GM21717 (cell line): Measurements from ENCODE around the gene LIPM.
A peak's percentile ranks its signal among the peaks of the same experiment; 100 is the strongest.
"Not testable (repeated sequence)": the region's sequence is repeated elsewhere in the genome, so short reads cannot be mapped to it uniquely, and the experiment has no call there.

Source experiments
- ATAC-seq: cut with Tn5 transposase; IDR thresholded peaks from one replicate; pipeline ENCODE4 v1.9.1; 2021; ENCODE audit warnings: mild to moderate bottlenecking, moderate library complexity; ENCODE audit not compliant: unreplicated experiment

LIPM gene

DNA sequence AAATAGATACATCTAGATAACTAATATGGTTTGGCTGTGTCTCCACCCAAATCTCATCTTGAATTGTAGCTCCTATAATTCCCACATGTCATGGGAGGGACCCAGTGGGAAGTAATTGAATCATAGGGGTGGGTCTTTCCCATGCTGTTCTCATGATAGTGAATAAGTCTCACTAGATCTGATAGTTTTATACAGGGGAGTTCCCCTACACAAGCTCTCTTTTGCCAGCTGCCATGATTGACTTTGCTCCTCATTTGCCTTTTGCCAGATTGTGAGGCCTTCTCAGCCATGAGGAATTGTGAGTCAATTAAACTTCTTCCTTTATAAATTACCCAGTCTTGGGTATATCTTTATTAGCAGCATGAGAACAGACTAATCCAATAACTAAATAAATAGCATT, 35.1 kb downstream of the LIPM start:
- ATAC-seq: not testable (repeated sequence)

DNA sequence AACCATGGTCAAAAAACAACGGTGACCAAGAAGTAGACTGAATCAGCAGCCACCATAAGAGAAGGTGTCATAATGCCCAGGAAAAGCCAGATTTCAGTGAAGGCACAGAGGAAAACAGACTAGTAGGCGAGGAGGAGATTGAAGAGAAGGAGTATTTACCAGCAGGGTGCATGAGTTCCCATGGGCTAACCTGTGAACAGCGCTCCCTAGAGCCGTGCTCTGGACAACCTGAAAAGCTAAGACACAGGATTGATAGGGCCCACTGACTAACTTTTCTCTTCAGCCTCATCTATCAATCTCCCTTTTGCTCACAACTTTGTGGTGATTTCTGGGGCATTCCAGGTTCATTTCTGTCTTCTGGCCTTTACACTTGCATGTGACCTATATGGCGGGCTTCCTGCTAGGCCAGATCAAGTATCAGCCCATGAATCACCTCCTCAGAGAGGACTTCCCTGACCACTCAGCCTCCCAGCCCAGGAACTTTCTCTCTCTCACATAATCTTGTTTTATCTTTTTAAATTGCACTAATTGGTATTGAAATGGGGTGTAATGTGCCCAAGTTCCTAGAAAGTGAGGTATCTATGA, 36.3 kb downstream of the LIPM start:
- ATAC-seq: no peak

- ATAC-seq: no peak
Observed at GRCh38 chr10:88840104-88840503, 37.6 kb downstream of the LIPM start.

GRCh38 chr10:88840881-88841280, 38.4 kb downstream of the LIPM start:
- no peak for ATAC-seq

GRCh38 chr10:88841316-88842111, 39.0 kb downstream of the LIPM start:
- no peak for ATAC-seq

DNA sequence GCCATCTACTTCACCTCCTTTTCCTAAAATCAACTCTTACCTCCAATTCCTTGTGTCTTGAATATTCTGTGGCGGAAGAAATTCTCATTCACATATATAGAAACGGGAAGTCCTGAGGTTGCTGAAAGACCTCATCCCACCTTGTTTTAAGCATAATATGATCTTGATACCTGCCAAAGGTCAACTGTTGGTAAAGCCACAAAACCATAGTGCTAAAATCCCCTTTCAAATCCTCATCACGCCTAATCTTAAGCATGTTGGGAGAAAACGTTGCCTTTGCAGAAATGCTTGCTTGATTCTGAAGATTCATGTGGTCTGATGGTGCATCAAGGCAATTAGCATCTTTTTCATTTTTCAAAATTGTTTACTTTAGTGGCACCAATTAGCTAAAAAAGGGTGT, 40.6 kb downstream of the LIPM start:
- ATAC-seq: no peak

DNA sequence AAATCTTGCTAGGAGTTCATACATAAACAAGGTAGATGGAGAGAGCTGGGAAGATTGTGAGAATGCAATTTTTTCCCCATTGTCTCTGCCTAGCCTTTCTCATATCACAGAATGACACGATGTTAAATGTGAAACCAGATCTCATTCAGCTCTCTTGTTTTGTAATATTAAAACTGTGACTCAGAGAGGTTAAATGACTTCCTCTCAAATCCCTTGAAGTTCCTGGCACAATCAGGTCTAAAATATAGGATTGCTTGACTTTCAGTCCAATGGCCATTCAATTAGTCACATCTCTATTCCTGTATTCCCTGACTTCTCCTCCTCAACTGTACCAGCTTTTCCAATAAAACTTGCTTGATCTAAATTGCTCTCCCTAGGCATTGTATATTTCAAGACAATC, 46.0 kb downstream of the LIPM start:
- ATAC-seq: no peak

GRCh38 chr10:88849234-88849633, 46.7 kb downstream of the LIPM start:
- no peak for ATAC-seq

DNA sequence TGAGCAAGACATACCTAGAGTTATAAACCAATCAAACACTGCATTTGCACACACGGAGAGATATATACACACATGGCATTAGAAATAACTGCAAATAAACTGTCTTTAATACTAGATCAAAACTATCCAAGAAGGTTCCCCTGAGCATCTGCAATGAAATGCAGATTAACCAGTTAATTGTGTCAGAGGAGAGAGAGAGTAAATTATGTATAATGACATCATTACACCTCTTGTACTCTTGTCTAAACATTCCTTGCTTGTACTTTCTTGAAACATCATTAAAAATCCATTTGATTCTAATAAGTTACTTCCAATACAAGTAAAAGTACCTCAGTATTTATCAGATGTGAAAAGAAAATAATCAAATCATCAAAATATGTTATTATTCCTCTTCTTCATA, 48.2 kb downstream of the LIPM start:
- ATAC-seq: no peak

GRCh38 chr10:88851706-88852105, 49.2 kb downstream of the LIPM start, which contains the start of gene ANKRD22:
Gene ANKRD22, minus strand, starts transcription at chr10:88851844. Its CDS starts 237 bp downstream, at chr10:88851607.
- no peak for ATAC-seq

DNA sequence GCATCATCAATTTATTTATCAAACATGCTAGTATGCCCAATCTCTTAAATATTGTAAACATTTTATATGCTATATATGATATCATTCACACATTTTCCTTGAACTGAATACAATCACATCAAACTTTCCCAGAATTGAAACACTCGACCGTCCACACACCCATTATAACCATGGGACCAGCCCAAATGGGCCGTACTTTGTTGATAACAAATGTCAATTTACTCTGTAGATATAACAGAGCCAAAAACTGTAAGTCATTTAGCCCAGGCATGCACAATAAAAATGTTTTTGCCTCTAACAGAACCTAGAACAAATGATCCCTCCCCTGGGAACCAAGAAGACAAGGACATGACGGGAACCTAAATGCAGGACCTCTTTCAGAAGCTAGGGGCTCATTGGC, 49.8 kb downstream of the LIPM start:
- no peak for ATAC-seq

- ATAC-seq: no peak
Observed at GRCh38 chr10:88853155-88853881, 50.8 kb downstream of the LIPM start.

DNA sequence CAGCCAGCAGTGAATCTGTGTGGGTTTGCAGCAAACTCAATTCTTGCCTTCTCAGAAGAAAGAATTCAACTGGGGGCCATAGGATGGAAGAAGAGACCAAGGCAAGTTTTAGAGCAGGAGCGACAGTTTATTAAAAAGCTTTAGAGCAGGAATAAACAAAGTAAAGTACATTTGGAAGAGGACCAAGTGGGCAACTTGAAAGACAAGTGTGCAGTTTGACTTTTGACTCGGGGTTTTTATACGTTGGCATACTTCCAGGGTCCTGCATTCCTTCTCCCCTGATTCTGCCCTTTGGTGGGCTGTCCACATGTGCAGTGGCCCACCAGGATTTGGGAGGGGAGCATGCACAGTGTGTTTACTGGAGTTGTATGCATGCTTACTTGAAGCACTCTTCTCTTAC, 52.2 kb downstream of the LIPM start:
- ATAC-seq: no peak

DNA sequence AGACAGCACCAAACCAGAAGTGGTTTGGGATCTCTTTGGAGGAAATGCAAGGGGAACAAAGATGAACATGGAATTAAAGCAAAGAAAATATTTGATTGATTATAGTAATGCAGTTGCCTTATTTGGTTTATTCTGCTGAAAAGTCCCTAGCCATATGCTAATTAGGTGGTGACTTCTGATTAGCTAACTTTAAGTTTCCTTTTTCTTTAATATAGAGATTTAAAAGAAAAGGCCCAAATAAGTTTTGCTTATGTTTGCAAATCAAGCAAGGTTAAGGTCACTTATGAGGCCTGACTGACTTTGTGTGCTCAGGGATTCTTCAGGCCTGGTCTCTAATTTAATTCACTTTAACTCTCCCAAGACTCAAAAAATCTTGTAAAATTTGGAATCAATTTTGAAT, 55.3 kb downstream of the LIPM start:
- ATAC-seq: no peak

- ATAC-seq: no peak
Observed at GRCh38 chr10:88858491-88858890, 56.0 kb downstream of the LIPM start.

DNA sequence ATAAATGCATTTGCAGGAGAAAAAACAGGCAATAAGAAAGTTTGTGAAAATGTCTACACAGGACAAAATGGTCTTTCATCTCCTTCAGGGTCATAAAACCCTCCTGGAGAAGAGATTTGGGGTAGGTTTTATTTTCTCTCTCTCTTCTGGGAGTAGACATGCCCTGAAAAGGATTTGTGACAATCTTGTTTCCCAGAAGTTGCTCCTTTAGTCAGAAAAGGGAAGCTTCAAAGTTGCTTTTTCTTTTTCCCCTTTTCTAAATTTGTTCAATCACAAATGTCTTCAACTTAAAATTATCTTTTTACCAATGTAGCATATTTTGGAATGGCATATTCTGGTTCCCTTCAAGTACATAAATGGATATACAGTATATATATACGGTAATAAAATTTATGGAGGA, 58.5 kb downstream of the LIPM start:
- no peak for ATAC-seq

- ATAC-seq: no peak
Observed at GRCh38 chr10:88865281-88865876, 62.8 kb downstream of the LIPM start.

GRCh38 chr10:88866454-88866853, 63.9 kb downstream of the LIPM start:
- ATAC-seq: no peak

DNA sequence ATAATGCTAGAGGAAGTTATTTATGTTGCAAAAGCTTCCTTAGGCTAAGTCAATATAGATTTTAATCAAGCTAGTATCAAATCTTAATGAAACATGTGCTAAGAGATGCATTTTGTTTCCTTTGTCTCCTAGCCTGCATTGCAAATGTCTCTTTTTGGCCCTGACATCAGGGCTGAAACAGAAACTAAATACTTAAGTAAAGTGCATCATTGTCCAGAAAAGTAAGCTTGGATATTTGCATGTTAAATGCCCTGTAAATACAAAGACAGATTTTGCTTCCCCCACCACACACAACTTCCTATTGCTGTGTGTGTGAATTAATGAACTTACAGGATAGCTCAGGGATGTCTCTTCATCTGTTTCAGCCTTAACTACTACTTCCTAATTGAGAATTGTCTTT, 67.6 kb downstream of the LIPM start:
- peak; percentile 63 for ATAC-seq
